Activated CD4-positive, alpha-beta T cell treated with anti-CD3 and anti-CD28 coated beads for 48 hours (primary cell): ENCODE data around the gene LIPN.
"Not testable (repeated sequence)": the region's sequence is repeated elsewhere in the genome, so short reads cannot be mapped to it uniquely, and the experiment has no call there.

Source experiments
- DNase-seq: peaks from one replicate; pipeline ENCODE4 v3.0.0-alpha.2; 2020

LIPN gene, protein sequence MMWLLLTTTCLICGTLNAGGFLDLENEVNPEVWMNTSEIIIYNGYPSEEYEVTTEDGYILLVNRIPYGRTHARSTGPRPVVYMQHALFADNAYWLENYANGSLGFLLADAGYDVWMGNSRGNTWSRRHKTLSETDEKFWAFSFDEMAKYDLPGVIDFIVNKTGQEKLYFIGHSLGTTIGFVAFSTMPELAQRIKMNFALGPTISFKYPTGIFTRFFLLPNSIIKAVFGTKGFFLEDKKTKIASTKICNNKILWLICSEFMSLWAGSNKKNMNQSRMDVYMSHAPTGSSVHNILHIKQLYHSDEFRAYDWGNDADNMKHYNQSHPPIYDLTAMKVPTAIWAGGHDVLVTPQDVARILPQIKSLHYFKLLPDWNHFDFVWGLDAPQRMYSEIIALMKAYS

GRCh38 chr10:88759366-88760101, at the start of gene LIPN:
LIPN (plus strand) TSS chr10:88760020; CDS start chr10:88761406, 1,386 bp downstream.
- no peak for DNase-seq

DNA sequence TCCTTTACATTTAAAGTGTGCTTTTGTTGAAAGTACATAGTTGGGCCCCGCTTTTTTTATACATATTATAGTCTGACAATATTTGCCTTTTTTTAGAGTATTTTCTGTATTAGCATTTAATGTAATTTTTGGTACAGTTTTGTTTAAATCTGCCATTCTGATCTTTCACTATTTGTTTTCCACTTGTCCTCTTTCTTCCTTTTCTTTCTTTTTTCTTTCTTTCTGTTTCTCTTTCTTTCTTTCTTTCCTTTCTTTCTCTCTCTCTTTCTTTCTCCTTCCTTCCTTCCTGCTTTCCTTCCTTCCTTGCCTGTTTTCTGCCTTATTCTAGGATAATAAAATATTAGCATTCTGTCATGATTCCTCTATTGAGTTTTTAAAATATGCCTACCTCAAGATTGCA, 44.3 kb upstream of the LIPN start:
- DNase-seq: no peak

DNA sequence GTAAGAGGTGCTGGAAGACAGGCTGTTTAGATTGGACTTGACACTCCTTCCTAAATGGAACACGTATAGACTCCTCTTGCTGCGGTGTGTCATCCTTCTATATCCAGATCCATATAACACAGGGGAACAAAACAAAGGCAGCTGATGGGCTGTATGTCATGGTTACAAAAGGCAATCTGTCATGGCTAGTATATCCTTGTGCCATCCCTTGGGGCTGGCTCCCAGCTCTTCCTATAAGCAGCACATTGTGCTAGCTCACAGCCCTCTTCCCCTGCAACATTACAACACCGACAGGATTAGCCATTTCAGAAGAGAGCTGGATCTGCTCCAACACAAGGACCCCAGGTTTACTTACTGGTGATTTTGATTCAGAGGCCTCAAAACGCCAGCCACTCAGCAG, 38.4 kb upstream of the LIPN start:
- DNase-seq: no peak

- DNase-seq: no peak
These were observed 34.0 kb upstream of the LIPN start for GRCh38 chr10:88725798-88726197.

GRCh38 chr10:88728107-88728763, 31.6 kb upstream of the LIPN start:
- DNase-seq: peak; percentile 84

- no peak for DNase-seq
These were observed 29.0 kb upstream of the LIPN start for GRCh38 chr10:88730864-88731263.

DNA sequence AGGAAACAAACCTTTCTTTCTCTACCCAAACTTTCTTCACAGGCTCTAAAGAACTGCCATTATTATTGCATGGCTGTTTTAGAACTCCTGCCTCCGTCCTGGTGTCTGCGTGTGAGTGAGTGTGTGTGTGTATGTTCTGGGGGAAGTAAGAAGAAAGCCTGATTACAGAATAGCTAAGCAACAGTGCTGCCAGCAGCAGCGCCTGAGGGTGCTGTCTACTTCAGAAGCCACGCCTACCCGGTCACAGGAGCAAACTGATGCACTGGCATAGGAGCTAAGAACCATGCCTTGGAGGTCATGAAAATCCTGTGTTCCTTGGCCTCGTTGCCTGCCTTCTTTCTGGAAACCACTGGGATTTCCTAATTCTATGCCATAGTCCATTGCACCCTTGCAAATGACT, 28.5 kb upstream of the LIPN start:
- no peak for DNase-seq

DNA sequence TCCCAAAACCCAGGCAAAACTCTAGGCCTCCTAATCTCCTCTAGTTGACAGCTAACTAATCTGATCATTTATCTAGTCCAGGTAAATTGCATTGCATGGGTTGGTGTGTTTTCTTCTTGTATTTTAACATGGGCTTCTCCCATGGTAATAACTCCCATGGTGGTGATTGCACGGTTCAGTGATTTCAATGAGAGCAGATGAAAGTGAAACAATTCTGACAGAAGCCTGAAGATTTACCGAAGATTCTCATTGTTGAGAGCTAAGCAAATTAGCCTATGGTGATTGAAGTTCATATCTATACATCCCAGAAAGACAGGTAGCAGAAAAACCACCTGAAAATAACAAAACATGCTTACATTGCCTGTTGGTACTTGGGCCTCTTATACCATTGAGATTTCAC, 26.6 kb upstream of the LIPN start:
- no peak for DNase-seq

GRCh38 chr10:88735661-88736060, 24.2 kb upstream of the LIPN start:
- DNase-seq: no peak

GRCh38 chr10:88741921-88742320, 17.9 kb upstream of the LIPN start:
- DNase-seq: not testable (repeated sequence)

GRCh38 chr10:88742448-88742847, 17.4 kb upstream of the LIPN start:
- no peak for DNase-seq

DNA sequence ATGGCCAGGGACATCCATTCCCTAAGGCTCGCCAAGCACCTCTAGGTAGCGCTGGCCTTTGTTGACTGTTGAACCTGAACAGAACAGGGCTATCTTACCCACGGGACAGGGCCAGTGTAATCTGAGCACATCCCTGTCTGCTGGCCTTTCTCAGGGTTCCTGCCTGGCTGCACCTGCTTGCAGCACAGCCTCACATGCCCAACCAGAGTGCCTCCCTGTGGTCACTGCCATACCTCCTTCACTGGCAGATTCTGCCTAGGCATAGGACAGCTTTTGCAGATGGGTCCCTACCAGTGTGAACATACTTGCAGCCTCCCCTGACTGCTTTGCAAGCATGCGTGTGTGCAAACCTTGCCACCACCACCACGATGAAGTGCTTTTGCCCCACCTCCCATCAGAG, 15.8 kb upstream of the LIPN start:
- no peak for DNase-seq

DNA sequence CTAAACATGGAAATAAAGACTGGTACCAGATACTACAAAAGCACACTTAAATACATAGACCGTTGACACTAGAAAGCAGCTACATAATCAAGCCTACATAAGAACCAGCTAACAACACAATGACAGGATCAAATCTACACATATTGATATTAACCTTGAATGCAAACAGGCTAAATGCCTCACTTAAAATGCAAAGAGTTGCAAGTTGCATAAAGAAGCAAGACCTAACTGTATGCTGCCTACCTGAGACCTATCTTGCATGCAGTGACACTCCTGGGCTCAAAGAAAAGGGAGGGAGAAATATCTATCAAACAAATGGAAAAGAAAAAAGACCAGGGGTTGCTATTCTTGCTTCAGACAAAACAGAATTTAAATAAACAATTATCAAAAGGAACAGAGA, 14.2 kb upstream of the LIPN start:
- DNase-seq: no peak

GRCh38 chr10:88754287-88754686, 5.5 kb upstream of the LIPN start:
- no peak for DNase-seq

- DNase-seq: peak; percentile 42
These were observed 4.1 kb upstream of the LIPN start for GRCh38 chr10:88755753-88756152.

- no peak for DNase-seq
These were observed 3.2 kb upstream of the LIPN start for GRCh38 chr10:88756660-88757059.

DNA sequence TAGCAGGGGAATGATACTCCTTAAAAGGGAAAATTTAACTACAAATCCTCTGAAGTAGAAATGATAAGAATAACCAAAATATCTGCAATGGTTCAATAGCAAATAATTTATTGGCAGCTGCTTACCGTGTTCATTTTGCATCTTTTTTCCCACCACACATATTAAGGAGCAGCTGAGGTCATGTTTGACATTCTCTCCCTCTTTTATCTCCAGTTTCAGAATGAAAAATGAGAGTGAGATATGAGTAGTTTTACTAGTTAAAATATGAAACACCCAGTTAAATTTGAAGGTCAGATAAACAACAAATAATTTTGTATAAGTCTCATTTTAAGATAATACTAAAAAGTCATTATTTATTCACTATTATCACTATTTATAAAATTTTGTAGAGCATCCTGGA, 3.1 kb downstream of the LIPN start:
- DNase-seq: no peak

DNA sequence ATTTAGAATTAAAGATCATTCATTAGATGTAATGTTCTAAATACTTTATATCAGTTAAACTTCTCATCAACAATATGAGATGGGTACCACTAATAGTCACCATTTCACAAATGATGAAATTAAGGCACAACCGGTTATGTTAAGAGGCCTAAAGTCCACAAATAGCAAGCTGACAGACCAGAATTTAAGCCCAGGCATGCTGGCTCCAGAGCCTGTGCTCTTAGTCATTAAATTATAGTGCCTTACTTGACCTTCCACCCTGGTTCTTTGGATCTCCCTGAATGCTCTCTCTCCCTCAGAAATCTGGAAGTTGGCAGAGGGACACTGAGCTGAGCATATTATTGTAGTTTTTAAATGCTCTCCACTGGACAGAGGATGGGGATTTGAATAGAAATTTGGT, 3.6 kb downstream of the LIPN start:
- no peak for DNase-seq

DNA sequence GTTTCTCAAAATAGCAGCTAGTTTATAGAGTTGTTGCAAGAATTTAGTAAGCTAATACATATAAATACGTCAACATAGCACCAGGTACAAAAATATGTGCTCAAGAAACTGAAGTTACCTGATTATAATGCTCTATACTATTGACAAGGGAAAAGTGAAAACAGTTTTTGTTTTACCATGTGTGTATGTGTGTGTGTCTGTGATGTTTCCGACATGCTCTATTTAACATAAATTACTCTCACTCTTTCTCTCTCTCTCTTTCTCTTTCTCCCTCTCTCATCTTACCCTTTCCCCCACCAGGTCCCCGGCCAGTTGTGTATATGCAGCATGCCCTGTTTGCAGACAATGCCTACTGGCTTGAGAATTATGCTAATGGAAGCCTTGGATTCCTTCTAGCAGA, 4.3 kb downstream of the LIPN start:
- DNase-seq: no peak

GRCh38 chr10:88765816-88766215, 6.0 kb downstream of the LIPN start:
- no peak for DNase-seq

- DNase-seq: no peak
These were observed 9.6 kb downstream of the LIPN start for GRCh38 chr10:88769384-88769783.

DNA sequence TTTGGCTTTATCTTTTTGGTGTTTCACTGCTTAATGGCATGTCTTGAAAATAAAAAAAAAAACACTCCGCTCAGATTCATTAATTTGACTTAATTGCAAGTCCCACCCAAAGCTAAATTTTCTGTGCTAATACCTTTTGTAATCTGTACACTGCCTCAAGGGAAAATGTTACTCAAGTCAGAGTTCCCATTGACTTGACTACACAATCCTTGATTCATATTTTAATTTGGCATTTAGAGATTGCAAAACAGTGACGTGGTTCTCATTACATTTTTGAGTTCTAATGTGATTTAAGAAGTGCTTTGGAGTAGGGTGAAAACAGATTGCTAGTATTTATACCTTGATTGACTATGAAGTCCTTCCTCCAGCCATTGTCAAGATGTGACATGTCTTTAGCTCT, 21.4 kb downstream of the LIPN start:
- no peak for DNase-seq

GRCh38 chr10:88782222-88782621, 22.4 kb downstream of the LIPN start:
- DNase-seq: no peak

DNA sequence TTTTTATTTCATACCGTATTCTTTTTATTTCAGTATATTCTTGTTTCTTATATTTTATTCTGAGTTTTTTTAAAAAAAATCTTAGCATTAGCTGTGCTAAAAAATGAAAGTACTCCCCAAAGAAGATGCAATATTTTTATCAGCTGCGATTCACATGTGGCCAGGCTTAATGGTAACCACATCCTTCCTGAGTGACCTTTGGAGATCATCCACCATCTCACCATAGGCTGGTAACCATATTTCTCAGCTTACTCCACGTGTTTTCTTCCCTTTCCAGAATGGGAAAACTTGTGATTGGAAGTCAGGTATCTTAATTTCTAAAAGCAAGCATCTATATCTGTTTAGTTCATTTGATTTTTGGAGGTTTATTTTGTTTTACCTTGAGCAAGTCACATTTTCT, 23.9 kb downstream of the LIPN start:
- no peak for DNase-seq
